ENCODE results near the gene CARMIL1. TPM values are rescaled to one million over a fixed set of nuclear protein-coding genes. Genes with fewer than 3 reads are reported as not detected.

The CARMIL1 gene
- total and polyA plus RNA-seq, 2 of the 8 experiments (the other 6 are each of a cell fraction or from before 2014, with no cell fraction given): 20.3 to 40.4 TPM

GRCh38 chr6:25389471-25389870, 110.3 kb downstream of the CARMIL1 start (continued):
- TF ChIP-seq CHD7 (IDR thresholded peaks at IDR 0.05; ENCODE audit: insufficient replicate concordance, low read length): no peak
- TF ChIP-seq EZH2 (IDR thresholded peaks at IDR 0.05; ENCODE audit: low read depth, low read length, severe bottlenecking): no peak
- TF ChIP-seq POLR2AphosphoS5 (IDR thresholded peaks at IDR 0.05; ENCODE audit: low read depth, low read length): no peak
- no peak for TF ChIP-seq SIN3A (conservative IDR thresholded peaks at IDR 0.05 in 1 of 2, IDR thresholded peaks at IDR 0.05 in 1 of 2; ENCODE audit: low read depth in 1 of 2, low read length in 2 of 2)
- no peak for TF ChIP-seq CTBP2 (IDR thresholded peaks at IDR 0.05; ENCODE audit: borderline replicate concordance, insufficient read depth, insufficient read length, low read length)
- TF ChIP-seq RFX5 (IDR thresholded peaks at IDR 0.05; ENCODE audit: borderline replicate concordance, low read depth, low read length): no peak

Measured in H1 (cell line).